ENCODE measurements around the gene DSG2. TPM values are rescaled to one million over a fixed set of nuclear protein-coding genes. Genes with fewer than 3 reads are reported as not detected.
A peak's percentile ranks its signal among the peaks of the same experiment; 100 is the strongest.

DSG2 gene
- total and polyA plus RNA-seq, 2 donors, result 16.0 to 25.7 TPM

DNA sequence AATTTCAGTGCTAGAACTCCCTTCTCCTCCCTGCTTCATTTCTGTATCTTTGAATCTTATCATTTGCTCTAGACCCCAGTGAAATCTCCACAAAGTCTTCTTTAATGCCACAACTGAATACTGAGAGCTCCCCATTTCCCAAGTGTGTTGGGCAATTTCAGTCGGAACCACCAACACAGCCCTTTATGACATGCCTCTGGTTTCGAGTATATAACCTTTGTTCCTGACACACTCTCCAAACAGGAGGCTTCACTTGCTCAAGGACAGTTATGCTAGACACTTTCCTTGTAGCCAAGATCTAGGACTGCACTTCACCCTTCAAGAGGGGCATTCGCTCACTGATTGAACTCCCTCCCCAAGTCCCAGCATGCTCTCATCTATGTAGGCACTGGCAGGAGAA is 75.1 kb downstream of the DSG2 start:
- DNase-seq (ENCODE audit: low read depth in 6 of 9, low spot score in 9 of 9), result no peak
- 98% methylated on average over 3 of the region's 3 CpGs for WGBS
- no peak overlapping the region for H3K4me3 ChIP-seq (ENCODE audit: low read length in 2 of 2)

DNA sequence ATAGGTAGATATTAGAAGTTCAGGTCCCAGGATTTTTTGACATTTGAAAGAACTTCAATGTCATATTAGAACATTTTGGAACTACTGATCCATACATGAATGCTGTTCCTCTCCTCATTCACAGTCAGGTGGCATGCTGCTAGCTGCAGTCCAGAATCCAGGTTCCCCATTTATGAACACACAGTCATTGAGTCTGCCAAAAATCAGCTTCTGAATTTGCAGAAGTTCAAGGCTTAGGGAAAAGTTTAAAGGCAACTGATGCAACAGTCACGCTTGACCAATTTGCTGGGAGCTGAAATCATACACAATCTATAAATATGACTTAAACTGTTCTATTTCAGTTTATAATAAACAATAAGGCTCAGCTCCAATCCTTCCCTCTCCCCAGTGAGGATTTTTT is 76.4 kb downstream of the DSG2 start:
- peaks cover 3% of the 10 kb centered on the region in 2 donors for H3K4me1 ChIP-seq (ENCODE audit: control insufficient read depth in 2 of 2, insufficient read depth in 2 of 2, low read length in 2 of 2)
- DNase-seq (ENCODE audit: low read depth in 6 of 9, low spot score in 9 of 9), result no peak
- no peaks in the 10 kb centered on the region for H3K36me3 ChIP-seq (ENCODE audit: control insufficient read depth in 2 of 2, insufficient read depth in 2 of 2, low read length in 1 of 2)
- H3K27ac ChIP-seq (ENCODE audit: low read depth in 1 of 2, low read length in 1 of 2), result no peak overlapping the region
- WGBS, result 92% methylated on average over 1 of the region's 1 CpG
- H3K4me3 ChIP-seq (ENCODE audit: low read length in 2 of 2), result no peak overlapping the region
- H3K27me3 ChIP-seq (ENCODE audit: control insufficient read depth in 2 of 2, insufficient read depth in 1 of 2, low read length in 1 of 2), result no peaks in the 10 kb centered on the region
- no peaks in the 10 kb centered on the region for H3K9me3 ChIP-seq (ENCODE audit: control insufficient read depth in 2 of 2, insufficient read depth in 1 of 2, low read length in 1 of 2)

More for the DNA sequence above, 75.1 kb downstream of the DSG2 start:
- Histone ChIP-seq H3K36me3 (ENCODE audit: control insufficient read depth in 2 of 2, insufficient read depth in 2 of 2, low read length in 1 of 2) (no peaks in the 10 kb centered on the region), H3K4me1 (ENCODE audit: control insufficient read depth in 2 of 2, insufficient read depth in 2 of 2, low read length in 2 of 2) (peaks cover 3% of the 10 kb centered on the region in 2 donors), H3K27ac (ENCODE audit: low read depth in 1 of 2, low read length in 1 of 2) (no peak overlapping the region), H3K27me3 (ENCODE audit: control insufficient read depth in 2 of 2, insufficient read depth in 1 of 2, low read length in 1 of 2) (no peaks in the 10 kb centered on the region), H3K9me3 (ENCODE audit: control insufficient read depth in 2 of 2, insufficient read depth in 1 of 2, low read length in 1 of 2) (no peaks in the 10 kb centered on the region)

DNA sequence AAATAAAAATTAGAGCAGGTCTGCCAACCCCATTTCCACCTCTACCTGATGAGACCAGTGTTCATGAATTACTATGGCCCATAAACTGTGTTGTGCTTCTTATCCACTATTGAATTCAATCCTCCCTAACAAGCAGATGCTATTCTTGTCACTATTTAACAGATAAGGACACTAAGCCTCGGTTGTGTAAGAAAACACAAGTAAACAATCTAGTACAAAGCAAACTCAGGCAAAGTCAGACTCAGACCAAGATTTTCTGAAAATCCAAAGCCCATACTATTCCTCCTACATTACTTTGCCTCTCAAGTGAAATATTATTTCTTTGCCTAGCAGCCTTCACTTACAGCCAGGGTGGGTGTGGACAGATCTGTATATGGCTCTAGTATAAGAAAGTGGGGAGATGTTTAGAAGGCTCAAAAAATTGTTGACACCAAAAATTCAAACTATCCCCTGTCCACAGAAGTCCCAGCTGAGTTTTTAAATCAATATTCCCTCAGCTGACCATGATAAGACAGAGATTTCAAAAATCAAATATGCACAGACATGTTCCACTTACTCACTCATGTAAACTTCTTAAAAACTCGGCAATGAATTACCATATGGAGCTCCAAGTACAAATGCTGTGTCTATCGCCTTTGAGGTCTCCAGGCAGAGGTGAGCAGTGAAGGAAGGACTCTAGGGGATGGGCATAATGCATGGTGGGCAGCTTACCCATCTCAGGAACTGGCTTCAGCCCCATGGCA is 77.7 kb downstream of the DSG2 start:
- Histone ChIP-seq H3K4me3 (ENCODE audit: low read length in 2 of 2) (no peak overlapping the region), H3K27me3 (ENCODE audit: control insufficient read depth in 2 of 2, insufficient read depth in 1 of 2, low read length in 1 of 2) (no peaks in the 10 kb centered on the region), H3K27ac (ENCODE audit: low read depth in 1 of 2, low read length in 1 of 2) (no peak overlapping the region), H3K9me3 (ENCODE audit: control insufficient read depth in 2 of 2, insufficient read depth in 1 of 2, low read length in 1 of 2) (no peaks in the 10 kb centered on the region), H3K36me3 (ENCODE audit: control insufficient read depth in 2 of 2, insufficient read depth in 2 of 2, low read length in 1 of 2) (no peaks in the 10 kb centered on the region), H3K4me1 (ENCODE audit: control insufficient read depth in 2 of 2, insufficient read depth in 2 of 2, low read length in 2 of 2) (peaks cover 3% of the 10 kb centered on the region in 2 donors)
- no peak for DNase-seq (ENCODE audit: low read depth in 6 of 9, low spot score in 9 of 9)
- WGBS, result 96% methylated on average over 3 of the region's 3 CpGs

DNA sequence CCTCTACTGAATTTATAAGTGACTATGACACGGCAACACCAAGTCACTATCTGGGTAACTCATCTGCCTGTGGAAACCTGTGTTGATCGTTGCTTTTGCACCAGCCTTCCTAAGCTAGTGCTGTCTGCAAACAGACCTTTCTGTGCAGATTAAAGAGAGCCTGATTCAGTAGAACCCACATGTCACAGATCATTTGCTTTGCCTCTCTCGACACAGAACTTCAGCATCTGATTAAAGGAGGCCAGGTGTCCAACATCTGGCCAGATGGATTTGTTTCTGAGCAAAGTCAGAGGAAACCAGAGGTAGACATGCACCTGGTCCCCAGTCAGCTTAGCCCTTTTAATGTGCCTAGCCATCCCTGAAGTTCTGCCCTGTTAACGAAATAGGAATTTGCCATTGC is 78.7 kb downstream of the DSG2 start:
- H3K4me1 ChIP-seq (ENCODE audit: control insufficient read depth in 2 of 2, insufficient read depth in 2 of 2, low read length in 2 of 2), result peaks cover 3% of the 10 kb centered on the region in 2 donors
- H3K36me3 ChIP-seq (ENCODE audit: control insufficient read depth in 2 of 2, insufficient read depth in 2 of 2, low read length in 1 of 2), result no peaks in the 10 kb centered on the region
- 35% methylated on average over 4 of the region's 4 CpGs for WGBS
- DNase-seq (ENCODE audit: low read depth in 6 of 9, low spot score in 9 of 9), result peak in 6 of 9 donors; percentile 7 to 53 (median 20)
- H3K9me3 ChIP-seq (ENCODE audit: control insufficient read depth in 2 of 2, insufficient read depth in 1 of 2, low read length in 1 of 2), result no peaks in the 10 kb centered on the region
- H3K27me3 ChIP-seq (ENCODE audit: control insufficient read depth in 2 of 2, insufficient read depth in 1 of 2, low read length in 1 of 2), result no peaks in the 10 kb centered on the region
- no peak overlapping the region for H3K4me3 ChIP-seq (ENCODE audit: low read length in 2 of 2)
- no peak overlapping the region for H3K27ac ChIP-seq (ENCODE audit: low read depth in 1 of 2, low read length in 1 of 2)

DNA sequence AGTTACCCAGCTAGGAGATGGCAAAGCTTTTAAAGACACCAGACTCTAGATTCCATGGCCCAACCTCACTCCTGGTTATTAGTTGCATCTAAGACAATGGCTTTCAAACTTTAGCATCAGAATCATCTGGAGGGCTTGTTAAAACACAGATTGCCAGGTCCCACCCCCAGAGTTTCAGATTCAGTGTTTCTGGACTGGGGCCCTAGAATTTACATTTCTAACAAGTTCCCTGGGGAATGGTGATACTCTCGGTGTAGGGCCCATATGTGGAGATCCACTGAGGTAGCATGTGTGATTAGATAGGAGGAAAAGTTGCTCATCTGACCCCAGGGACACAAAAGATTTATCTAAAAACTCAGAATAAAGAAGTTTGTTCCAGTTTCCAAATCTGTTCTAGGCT is 79.2 kb downstream of the DSG2 start:
- DNase-seq (ENCODE audit: low read depth in 6 of 9, low spot score in 9 of 9), result no peak
- Histone ChIP-seq H3K27ac (ENCODE audit: low read depth in 1 of 2, low read length in 1 of 2) (no peak overlapping the region), H3K4me1 (ENCODE audit: control insufficient read depth in 2 of 2, insufficient read depth in 2 of 2, low read length in 2 of 2) (peaks cover 3% of the 10 kb centered on the region in 2 donors), H3K9me3 (ENCODE audit: control insufficient read depth in 2 of 2, insufficient read depth in 1 of 2, low read length in 1 of 2) (no peaks in the 10 kb centered on the region), H3K36me3 (ENCODE audit: control insufficient read depth in 2 of 2, insufficient read depth in 2 of 2, low read length in 1 of 2) (no peaks in the 10 kb centered on the region), H3K4me3 (ENCODE audit: low read length in 2 of 2) (no peak overlapping the region), H3K27me3 (ENCODE audit: control insufficient read depth in 2 of 2, insufficient read depth in 1 of 2, low read length in 1 of 2) (no peaks in the 10 kb centered on the region)
- 54% methylated on average over 1 of the region's 1 CpG for WGBS

DNA sequence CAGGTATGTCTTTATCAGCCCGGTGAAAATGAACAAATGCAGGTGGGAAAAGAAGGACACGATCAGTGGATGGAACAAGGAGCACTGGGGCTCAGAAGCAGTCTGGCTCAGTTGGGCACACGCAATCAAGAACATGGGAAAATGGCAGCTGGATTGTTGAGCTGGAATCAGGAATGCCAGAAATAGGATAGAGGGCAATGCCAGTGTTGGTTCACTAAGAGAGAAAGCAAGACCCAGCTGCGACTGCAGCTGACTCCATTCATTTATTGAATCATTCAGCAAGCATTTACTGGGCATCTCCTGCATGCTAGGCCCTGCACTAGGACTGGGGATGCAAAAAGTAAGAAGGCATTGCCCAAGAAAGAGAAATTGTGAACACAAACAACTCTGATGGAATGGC is 80.1 kb downstream of the DSG2 start:
- no peak overlapping the region for H3K27ac ChIP-seq (ENCODE audit: low read depth in 1 of 2, low read length in 1 of 2)
- H3K4me3 ChIP-seq (ENCODE audit: low read length in 2 of 2), result no peak overlapping the region
- DNase-seq (ENCODE audit: low read depth in 6 of 9, low spot score in 9 of 9), result no peak
- peaks cover 3% of the 10 kb centered on the region in 2 donors for H3K4me1 ChIP-seq (ENCODE audit: control insufficient read depth in 2 of 2, insufficient read depth in 2 of 2, low read length in 2 of 2)
- no peaks in the 10 kb centered on the region for H3K36me3 ChIP-seq (ENCODE audit: control insufficient read depth in 2 of 2, insufficient read depth in 2 of 2, low read length in 1 of 2)
- no peaks in the 10 kb centered on the region for H3K27me3 ChIP-seq (ENCODE audit: control insufficient read depth in 2 of 2, insufficient read depth in 1 of 2, low read length in 1 of 2)
- H3K9me3 ChIP-seq (ENCODE audit: control insufficient read depth in 2 of 2, insufficient read depth in 1 of 2, low read length in 1 of 2), result no peaks in the 10 kb centered on the region
- 98% methylated on average over 4 of the region's 4 CpGs for WGBS

DNA sequence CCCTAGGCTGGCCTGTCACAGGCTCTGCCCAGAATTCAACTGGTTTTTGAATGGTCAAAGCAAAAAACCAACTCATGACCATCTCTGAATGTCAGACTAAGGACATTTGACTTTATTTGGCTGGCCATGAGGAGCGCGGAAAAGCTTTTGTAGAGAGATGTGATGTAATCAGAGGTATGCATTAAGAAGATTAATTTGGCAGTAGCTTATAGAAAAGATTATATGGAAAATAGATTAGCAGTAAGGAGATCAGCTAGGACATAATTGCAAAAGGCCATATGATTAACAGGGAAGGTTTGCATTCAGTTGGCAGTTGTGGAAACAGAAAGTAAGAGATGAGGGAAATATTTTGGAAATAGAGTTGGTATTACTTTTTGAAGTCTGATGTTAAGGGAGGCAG is 81.4 kb downstream of the DSG2 start:
- DNase-seq (ENCODE audit: low read depth in 6 of 9, low spot score in 9 of 9), result no peak
- Histone ChIP-seq H3K4me1 (ENCODE audit: control insufficient read depth in 2 of 2, insufficient read depth in 2 of 2, low read length in 2 of 2) (peaks cover 3% of the 10 kb centered on the region in 2 donors), H3K9me3 (ENCODE audit: control insufficient read depth in 2 of 2, insufficient read depth in 1 of 2, low read length in 1 of 2) (no peaks in the 10 kb centered on the region), H3K27ac (ENCODE audit: low read depth in 1 of 2, low read length in 1 of 2) (no peak overlapping the region), H3K4me3 (ENCODE audit: low read length in 2 of 2) (no peak overlapping the region), H3K27me3 (ENCODE audit: control insufficient read depth in 2 of 2, insufficient read depth in 1 of 2, low read length in 1 of 2) (no peaks in the 10 kb centered on the region), H3K36me3 (ENCODE audit: control insufficient read depth in 2 of 2, insufficient read depth in 2 of 2, low read length in 1 of 2) (no peaks in the 10 kb centered on the region)
- 96% methylated on average over 2 of the region's 2 CpGs for WGBS

DNA sequence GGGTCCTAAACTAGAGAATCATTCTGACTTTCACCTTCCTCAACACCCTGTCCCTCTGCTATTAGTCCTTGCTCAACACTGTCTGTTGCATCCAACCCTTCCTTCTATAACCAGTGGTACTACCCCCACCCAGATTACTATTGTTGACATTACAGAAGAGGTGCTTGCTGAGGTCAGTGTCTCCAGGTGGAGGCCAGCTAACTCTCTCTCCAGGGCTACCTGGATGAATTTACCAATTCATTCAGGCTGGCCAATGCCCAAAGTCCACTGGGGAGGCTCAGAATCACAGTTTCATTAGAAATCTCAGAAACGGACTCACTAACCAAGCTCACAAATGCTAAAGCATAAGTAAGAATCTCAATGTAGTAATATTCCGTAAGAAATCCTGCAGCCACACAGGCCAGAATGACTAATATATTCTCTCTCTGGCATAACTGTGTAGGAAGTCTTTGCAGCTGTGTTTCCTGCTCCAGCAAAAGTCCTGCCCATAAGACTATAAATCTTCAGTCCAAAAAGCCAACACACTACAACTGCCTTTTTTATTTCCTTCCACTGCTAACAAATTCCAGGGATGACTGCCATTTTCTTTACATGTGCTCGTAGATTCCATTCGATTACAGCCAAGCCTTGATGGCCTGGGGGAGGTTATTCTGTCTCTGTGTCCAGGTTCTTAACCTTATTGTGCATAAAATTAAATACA is 83.7 kb downstream of the DSG2 start:
- Histone ChIP-seq H3K36me3 (ENCODE audit: control insufficient read depth in 2 of 2, insufficient read depth in 2 of 2, low read length in 1 of 2) (no peaks in the 10 kb centered on the region), H3K9me3 (ENCODE audit: control insufficient read depth in 2 of 2, insufficient read depth in 1 of 2, low read length in 1 of 2) (no peaks in the 10 kb centered on the region), H3K4me3 (ENCODE audit: low read length in 2 of 2) (no peak overlapping the region), H3K4me1 (ENCODE audit: control insufficient read depth in 2 of 2, insufficient read depth in 2 of 2, low read length in 2 of 2) (peaks cover 0 to 1% of the 10 kb centered on the region in 2 donors), H3K27ac (ENCODE audit: low read depth in 1 of 2, low read length in 1 of 2) (no peak overlapping the region), H3K27me3 (ENCODE audit: control insufficient read depth in 2 of 2, insufficient read depth in 1 of 2, low read length in 1 of 2) (no peaks in the 10 kb centered on the region)
- 41% methylated on average over 4 of the region's 4 CpGs for WGBS
- no peak for DNase-seq (ENCODE audit: low read depth in 6 of 9, low spot score in 9 of 9)

DNA sequence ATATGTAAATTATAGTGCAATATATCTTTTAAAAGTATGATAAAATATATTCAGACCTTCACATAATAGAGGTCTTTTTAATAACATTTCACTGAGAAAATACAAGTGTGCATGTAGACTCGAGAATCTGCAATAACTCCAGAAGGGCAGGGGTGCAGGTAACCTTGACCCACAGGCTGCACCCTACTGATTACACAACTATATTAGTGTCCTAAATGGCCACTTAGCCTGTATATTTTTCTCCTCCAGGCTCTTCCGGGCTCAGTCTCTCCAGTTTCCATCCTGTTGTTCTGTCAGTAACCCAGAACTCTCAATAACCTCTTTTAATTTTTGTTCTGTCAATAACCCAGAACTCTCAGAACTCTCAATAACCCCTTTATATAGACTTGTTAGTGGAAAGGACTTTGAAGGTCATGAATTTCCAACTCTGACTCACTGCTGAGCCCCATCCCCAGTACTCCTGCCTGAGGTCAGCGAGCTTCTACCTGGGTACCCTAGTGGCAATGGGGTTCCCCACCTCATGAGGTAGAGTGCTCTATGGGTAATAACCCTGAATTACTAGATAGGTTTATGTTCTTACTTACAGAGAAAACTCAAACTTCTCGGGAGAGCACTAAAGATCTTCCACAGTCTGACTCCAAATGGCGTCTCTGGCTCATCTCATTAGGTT is 85.3 kb downstream of the DSG2 start:
- Histone ChIP-seq H3K27ac (ENCODE audit: low read depth in 1 of 2, low read length in 1 of 2) (no peak overlapping the region), H3K4me3 (ENCODE audit: low read length in 2 of 2) (no peak overlapping the region), H3K36me3 (ENCODE audit: control insufficient read depth in 2 of 2, insufficient read depth in 2 of 2, low read length in 1 of 2) (no peaks in the 10 kb centered on the region), H3K4me1 (ENCODE audit: control insufficient read depth in 2 of 2, insufficient read depth in 2 of 2, low read length in 2 of 2) (no peaks in the 10 kb centered on the region), H3K9me3 (ENCODE audit: control insufficient read depth in 2 of 2, insufficient read depth in 1 of 2, low read length in 1 of 2) (no peaks in the 10 kb centered on the region), H3K27me3 (ENCODE audit: control insufficient read depth in 2 of 2, insufficient read depth in 1 of 2, low read length in 1 of 2) (no peaks in the 10 kb centered on the region)
- no peak for DNase-seq (ENCODE audit: low read depth in 6 of 9, low spot score in 9 of 9)
- WGBS, result 97% methylated on average over 5 of the region's 5 CpGs

Data from thymus (tissue), 11 donors.